ENCODE results near the gene CHCHD3. TPM values are rescaled to one million over a fixed set of nuclear protein-coding genes. Genes with fewer than 3 reads are reported as not detected.

Gene CHCHD3
- total RNA-seq, 2 donors from 2014 or later: 36.1 to 43.0 TPM

- ATAC-seq (ENCODE audit: insufficient number of reproducible peaks, low FRiP score, low read depth): no peak
- H3K4me1 ChIP-seq (ENCODE audit: control insufficient read depth in 1 of 2, low read depth in 2 of 2): no peaks in the 10 kb centered on the region
- no peak overlapping the region for H3K27ac ChIP-seq
- no peaks in the 10 kb centered on the region for H3K36me3 ChIP-seq
- H3K9me3 ChIP-seq: no peaks in the 10 kb centered on the region
- H3K4me3 ChIP-seq: no peak overlapping the region
- TF ChIP-seq CTCF (IDR thresholded peaks at IDR 0.05): no peak
- no peak for DNase-seq (ENCODE audit: low spot score)
- H3K27me3 ChIP-seq (replicated peaks; ENCODE audit: insufficient read depth): no peaks in the 10 kb centered on the region
Measured at GRCh38 chr7:132856416-132856815, 225.5 kb downstream of the CHCHD3 start.

- DNase-seq (ENCODE audit: low spot score) (no peak), ATAC-seq (ENCODE audit: insufficient number of reproducible peaks, low FRiP score, low read depth) (no peak)
- Histone ChIP-seq H3K9me3 (no peaks in the 10 kb centered on the region), H3K27ac (no peak overlapping the region), H3K4me3 (no peak overlapping the region), H3K4me1 (ENCODE audit: control insufficient read depth in 1 of 2, low read depth in 2 of 2) (no peaks in the 10 kb centered on the region), H3K36me3 (no peaks in the 10 kb centered on the region), H3K27me3 (replicated peaks; ENCODE audit: insufficient read depth) (no peaks in the 10 kb centered on the region)
- TF ChIP-seq CTCF (IDR thresholded peaks at IDR 0.05): no peak
Measured at GRCh38 chr7:132855901-132856300, 226.0 kb downstream of the CHCHD3 start.

- DNase-seq (ENCODE audit: low spot score) (no peak), ATAC-seq (ENCODE audit: insufficient number of reproducible peaks, low FRiP score, low read depth) (no peak)
- no peak overlapping the region for H3K4me3 ChIP-seq
- H3K27ac ChIP-seq: no peak overlapping the region
- H3K27me3 ChIP-seq (replicated peaks; ENCODE audit: insufficient read depth): no peaks in the 10 kb centered on the region
- no peaks in the 10 kb centered on the region for H3K9me3 ChIP-seq
- TF ChIP-seq CTCF (IDR thresholded peaks at IDR 0.05): no peak
- H3K36me3 ChIP-seq: no peaks in the 10 kb centered on the region
- H3K4me1 ChIP-seq (ENCODE audit: control insufficient read depth in 1 of 2, low read depth in 2 of 2): no peaks in the 10 kb centered on the region
Measured at GRCh38 chr7:132854238-132854637, 227.7 kb downstream of the CHCHD3 start.

GRCh38 chr7:132847376-132847775, 234.5 kb downstream of the CHCHD3 start:
- TF ChIP-seq CTCF (IDR thresholded peaks at IDR 0.05): no peak
- DNase-seq (ENCODE audit: low spot score): no peak
- Histone ChIP-seq H3K9me3 (no peaks in the 10 kb centered on the region), H3K4me3 (no peak overlapping the region), H3K27me3 (replicated peaks; ENCODE audit: insufficient read depth) (no peaks in the 10 kb centered on the region), H3K36me3 (no peaks in the 10 kb centered on the region), H3K4me1 (ENCODE audit: control insufficient read depth in 1 of 2, low read depth in 2 of 2) (no peaks in the 10 kb centered on the region), H3K27ac (no peak overlapping the region)
- no peak for ATAC-seq (ENCODE audit: insufficient number of reproducible peaks, low FRiP score, low read depth)

- H3K27me3 ChIP-seq (replicated peaks; ENCODE audit: insufficient read depth): no peaks in the 10 kb centered on the region
- no peak overlapping the region for H3K4me3 ChIP-seq
- H3K9me3 ChIP-seq: no peaks in the 10 kb centered on the region
- H3K36me3 ChIP-seq: no peaks in the 10 kb centered on the region
- no peak for TF ChIP-seq CTCF (IDR thresholded peaks at IDR 0.05)
- no peaks in the 10 kb centered on the region for H3K4me1 ChIP-seq (ENCODE audit: control insufficient read depth in 1 of 2, low read depth in 2 of 2)
- DNase-seq (ENCODE audit: low spot score) (no peak), ATAC-seq (ENCODE audit: insufficient number of reproducible peaks, low FRiP score, low read depth) (no peak)
- H3K27ac ChIP-seq: no peak overlapping the region
Measured at GRCh38 chr7:132846086-132846485, 235.8 kb downstream of the CHCHD3 start.

Measured in thoracic aorta (tissue), 2 donors.